Ovary (tissue), 3 donors: ENCODE results near the gene PAM16.

Source experiments
- CTCF ChIP-seq, 3 donors: fragments of 450-650 bp in 2 of 3; fragments of 200-600 bp in 1 of 3; IDR thresholded peaks; one replicate each; pipeline versions ENCODE4 v1.5.1 to v1.8.0; 2016 to 2022; ENCODE audit warnings: antibody characterized with exemption in 3 of 3, mild to moderate bottlenecking in 1 of 3
- EP300 ChIP-seq: sonication (generic); formaldehyde crosslinking; IDR thresholded peaks from one replicate; pipeline ENCODE4 v1.6.1; 2017; ENCODE audit warnings: antibody characterized with exemption
- POLR2A ChIP-seq: fragments of 450-650 bp; IDR thresholded peaks from one replicate; pipeline ENCODE4 v1.6.1; 2017; ENCODE audit warnings: antibody characterized with exemption, mild to moderate bottlenecking, moderate library complexity
- donor health status: DM: no; HTN: no; CAD: no.

GRCh38 chr16:4323071-4323844, 27.9 kb downstream of the PAM16 start:
- TF ChIP-seq CTCF (IDR thresholded peaks at IDR 0.05), result no peak
- TF ChIP-seq POLR2A, result no peak
- no peak for TF ChIP-seq EP300
